NCI-H82 treated with DMSO at 0.1 percent for 48 hours (cell line): Measurements from ENCODE around the gene GNAQ.

Source experiments
- DNase-seq: peaks from one replicate; lab custom pipeline; 2025; ENCODE audit not compliant: unreplicated experiment; lab: John Stamatoyannopoulos, UW

Gene GNAQ

DNA sequence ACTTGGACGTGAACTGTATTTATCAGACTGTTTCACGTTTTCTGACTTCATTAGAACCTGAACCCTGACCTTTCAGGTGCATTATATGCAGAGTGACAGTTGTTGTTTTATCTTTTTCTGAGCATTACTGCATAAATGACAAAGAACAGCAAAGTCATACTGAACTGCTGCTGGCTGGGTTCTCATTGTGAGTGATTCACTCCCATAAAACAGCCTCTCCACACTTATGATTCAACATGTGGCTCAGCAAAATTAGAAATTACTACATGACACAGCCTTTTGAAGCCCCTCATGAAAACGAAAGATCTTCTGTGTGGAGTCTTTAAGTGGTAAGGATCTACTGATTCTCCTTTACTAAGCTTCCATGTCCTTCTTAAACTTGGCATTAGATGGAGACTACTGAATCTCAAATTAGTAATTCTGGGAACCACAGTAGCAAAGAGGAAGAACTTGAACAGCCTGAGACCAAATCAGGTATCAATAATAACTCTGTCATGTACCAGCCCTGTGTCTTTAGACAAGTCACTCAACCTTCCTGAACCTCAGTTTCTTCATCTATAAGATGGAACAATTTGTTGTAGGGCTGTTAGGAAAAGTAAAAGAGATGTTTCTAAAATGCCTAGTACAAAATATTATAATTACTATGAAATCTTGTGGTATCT, 211.2 kb downstream of the GNAQ start:
- DNase-seq: no peak

DNA sequence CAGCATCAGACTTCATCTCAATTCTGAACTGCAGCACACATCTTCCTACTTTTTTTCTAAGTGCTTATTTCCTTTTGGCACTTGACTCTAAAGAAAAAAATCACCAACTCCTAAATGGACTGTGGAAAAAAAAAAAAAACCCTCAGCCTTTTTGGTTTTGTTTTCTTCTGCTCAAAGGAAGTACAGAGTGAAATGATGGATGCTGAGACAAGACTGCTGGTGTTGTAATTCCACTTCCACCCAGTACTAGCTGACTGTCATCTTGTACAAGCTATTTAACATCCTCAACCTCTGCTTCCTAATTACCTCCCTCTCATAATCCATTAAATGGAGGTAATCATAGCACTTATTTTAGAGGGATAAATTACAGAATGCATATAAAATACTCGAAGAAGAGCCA, 212.0 kb downstream of the GNAQ start:
- DNase-seq: no peak

GRCh38 chr9:77817590-77818311, 213.9 kb downstream of the GNAQ start:
- no peak for DNase-seq

GRCh38 chr9:77816641-77817341, 214.8 kb downstream of the GNAQ start:
- no peak for DNase-seq

- DNase-seq: no peak
Observed at GRCh38 chr9:77815260-77815659, 216.4 kb downstream of the GNAQ start.

GRCh38 chr9:77811832-77812231, 219.8 kb downstream of the GNAQ start:
- DNase-seq: no peak

GRCh38 chr9:77810637-77811119, 220.9 kb downstream of the GNAQ start:
- DNase-seq: no peak

GRCh38 chr9:77810047-77810446, 221.6 kb downstream of the GNAQ start:
- DNase-seq: no peak

GRCh38 chr9:77809552-77809951, 222.1 kb downstream of the GNAQ start:
- DNase-seq: no peak

DNA sequence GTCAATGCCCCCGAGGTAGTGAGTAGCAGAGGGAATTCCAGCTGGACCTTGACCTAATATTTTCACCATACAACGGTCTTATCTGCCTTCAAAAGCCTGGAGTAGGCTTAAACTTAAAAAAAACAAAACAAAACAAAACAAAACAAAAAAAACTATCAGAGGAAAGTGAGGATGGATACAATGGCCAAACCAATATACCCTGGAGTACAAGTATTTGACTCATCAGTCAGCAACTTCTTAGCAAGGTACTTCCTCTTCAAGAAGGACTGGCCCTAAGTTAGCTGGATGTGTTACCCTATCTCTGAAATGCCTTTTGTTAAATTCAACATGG, 222.9 kb downstream of the GNAQ start:
- no peak for DNase-seq

DNA sequence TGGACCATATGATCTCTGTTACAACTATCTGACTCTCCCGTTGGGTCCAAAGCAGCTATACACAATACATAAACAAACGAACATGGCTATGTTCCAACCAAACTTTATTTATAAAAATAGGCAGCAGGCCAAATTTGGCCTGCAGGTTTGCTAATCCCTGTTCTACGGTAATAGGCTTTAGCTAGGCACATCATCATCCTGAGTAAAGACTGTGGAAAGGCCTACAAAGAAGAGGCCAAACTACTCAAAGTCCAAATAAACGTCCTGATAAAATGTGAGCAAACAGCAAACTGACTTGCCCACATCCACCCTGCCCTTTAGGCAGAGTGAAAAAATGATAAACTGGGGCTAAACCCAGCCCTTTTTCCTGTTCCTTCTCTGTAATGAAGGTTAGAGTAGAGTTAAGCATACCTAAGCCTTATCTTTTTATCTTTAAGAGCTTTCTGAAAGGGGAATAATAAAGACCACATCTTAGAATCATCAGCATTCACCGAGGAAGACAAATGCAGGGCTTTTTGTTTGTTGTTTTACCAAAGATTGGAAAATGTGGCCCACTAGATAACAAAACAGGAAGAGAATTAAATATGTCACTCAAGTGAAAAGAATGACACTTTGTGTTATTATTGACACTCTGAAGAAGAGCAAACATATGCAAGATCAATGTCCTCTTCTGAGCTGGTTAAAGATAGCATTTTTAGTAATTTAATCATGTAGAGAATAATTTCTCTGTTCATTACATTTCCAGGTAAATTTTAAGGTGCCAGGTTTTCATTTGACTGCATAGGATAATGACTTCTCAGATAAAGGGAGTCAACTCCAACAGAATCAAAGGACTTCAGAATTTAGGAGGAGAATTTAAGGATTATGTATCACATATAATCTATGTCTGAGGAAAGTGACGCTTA, 223.5 kb downstream of the GNAQ start:
- DNase-seq: no peak

GRCh38 chr9:77807281-77807683, 224.3 kb downstream of the GNAQ start:
- DNase-seq: no peak

DNA sequence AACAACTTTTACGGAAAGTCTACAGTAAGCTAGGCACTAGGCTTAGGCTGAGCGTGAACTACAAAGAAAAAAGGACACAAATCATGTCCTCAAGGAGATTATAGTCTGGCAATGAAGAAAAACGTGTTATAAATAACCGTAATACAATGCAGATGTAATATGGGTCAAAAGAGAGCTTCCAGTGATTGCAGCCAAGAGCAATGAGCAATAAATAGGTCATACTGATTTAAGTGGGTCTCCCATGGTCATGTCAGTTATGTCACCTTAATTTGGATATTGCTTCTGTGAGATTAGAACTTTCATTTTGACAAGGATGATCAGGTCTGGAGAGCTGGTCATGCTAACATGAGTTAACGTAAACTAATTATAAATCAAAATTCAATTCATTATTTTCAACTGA, 224.9 kb downstream of the GNAQ start:
- no peak for DNase-seq

DNA sequence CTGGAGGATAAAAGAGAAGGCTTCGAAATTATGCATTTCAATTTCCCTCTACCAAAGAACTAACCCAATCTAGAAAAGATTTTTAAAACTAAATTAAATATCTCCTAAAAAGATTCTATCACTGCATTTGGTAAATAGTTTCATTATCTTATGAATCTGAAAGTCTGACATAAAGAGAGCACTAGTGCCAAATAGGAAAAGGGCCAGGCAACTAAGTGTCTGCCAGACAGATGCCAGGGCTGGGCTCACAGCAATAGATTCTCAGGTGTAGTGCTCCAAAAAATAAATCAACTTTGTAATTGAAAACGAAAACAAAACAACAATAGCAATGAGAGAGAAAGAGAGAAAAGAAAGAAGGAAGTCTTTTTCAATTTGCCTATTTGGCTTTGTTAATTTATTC, 225.8 kb downstream of the GNAQ start:
- no peak for DNase-seq

DNA sequence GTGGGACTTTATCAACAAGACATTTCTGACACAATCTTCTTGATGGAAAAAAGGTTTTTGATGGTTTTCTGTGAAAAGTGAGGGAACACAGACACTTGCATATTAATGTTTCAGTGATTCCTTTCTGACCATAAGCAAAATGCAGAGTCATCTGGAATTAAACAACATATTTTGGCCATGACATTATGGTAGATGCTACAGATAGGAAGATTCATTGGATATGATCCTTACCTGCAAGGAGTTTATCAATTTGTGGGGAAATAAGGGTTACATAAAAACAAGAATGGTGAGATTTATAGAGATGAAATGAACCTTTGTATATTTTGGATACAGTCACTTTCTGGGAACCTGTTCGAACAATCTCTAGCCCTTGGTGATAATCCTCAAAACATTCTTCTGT, 228.2 kb downstream of the GNAQ start:
- DNase-seq: no peak

GRCh38 chr9:77802515-77803293, 228.9 kb downstream of the GNAQ start:
- DNase-seq: no peak

GRCh38 chr9:77802064-77802463, 229.5 kb downstream of the GNAQ start:
- no peak for DNase-seq

DNA sequence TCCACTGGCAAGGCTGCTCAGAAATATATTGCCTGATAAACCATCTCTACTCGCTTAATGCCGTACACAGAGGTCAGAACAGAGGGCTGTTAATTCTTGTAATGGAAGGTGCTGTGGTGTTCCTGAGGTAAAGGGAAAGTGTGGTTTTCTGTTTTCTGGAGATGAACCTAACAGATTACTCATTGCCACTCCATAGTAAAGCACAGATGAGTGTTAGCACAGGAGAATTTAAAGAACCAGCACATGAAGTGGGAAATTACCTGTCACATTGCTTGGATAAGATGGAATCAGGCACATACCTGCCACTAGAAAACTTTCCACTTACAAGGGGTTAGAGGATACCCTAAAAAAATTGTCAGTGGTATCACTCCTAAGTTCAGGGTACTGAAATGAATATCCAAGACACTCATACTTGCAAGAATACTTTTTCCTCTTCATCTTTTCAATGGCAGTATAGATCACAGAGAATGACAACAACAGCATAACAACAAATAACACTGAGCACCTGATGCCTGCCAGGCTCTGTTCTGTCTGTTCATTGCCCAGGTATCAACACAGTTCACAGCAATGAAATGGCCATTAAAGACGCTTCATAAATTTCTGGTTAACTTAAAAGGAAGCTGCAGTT, 230.6 kb downstream of the GNAQ start:
- no peak for DNase-seq

GRCh38 chr9:77798140-77798539, 233.5 kb downstream of the GNAQ start:
- DNase-seq: no peak

DNA sequence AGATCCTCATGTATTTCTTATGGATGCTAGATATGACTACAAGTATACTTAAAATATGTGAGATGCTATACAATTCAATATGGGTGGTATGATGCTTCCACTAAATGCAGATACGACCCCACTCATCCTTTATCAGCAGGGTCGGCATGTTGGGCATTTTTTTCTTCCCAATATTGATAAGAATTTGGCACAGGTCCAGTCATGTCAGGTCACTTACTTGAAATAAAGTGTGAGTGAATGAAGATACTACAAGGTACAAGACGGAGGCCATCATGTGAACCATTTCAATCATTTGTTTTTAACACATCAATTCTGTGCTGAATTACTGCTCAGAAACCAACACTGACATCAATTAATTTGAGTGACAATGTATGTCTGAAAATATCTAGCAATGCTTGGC, 236.6 kb downstream of the GNAQ start:
- DNase-seq: no peak
